DND-41 (cell line): Measurements from ENCODE around the gene CLIC6.

Source experiments
- CTCF ChIP-seq: IDR thresholded peaks from 2 replicates; pipeline ENCODE4 v1.5.1; 2012; ENCODE audit warnings: borderline replicate concordance, low read length, moderate library complexity, mild to moderate bottlenecking; ENCODE audit not compliant: poor library complexity, severe bottlenecking; ENCODE audit errors: extremely low read depth
- EZH2 ChIP-seq: IDR thresholded peaks from 3 replicates; pipeline ENCODE4 v1.6.1; 2012; ENCODE audit warnings: borderline replicate concordance, low read depth, mild to moderate bottlenecking, moderate library complexity, low read length, inconsistent platforms; ENCODE audit not compliant: severe bottlenecking

- no peak for TF ChIP-seq CTCF
- no peak for TF ChIP-seq EZH2
Observed at GRCh38 chr21:34734696-34735095, 65.9 kb downstream of the CLIC6 start.
